GM18951 (cell line): ENCODE data around the gene GCNA.
"Not testable (repeated sequence)": the region's sequence is repeated elsewhere in the genome, so short reads cannot be mapped to it uniquely, and the experiment has no call there.

Source experiments
- POLR2A ChIP-seq: IDR thresholded peaks from 4 replicates; pipeline ENCODE4 v1.6.1; 2011; ENCODE audit warnings: mild to moderate bottlenecking; ENCODE audit not compliant: insufficient read length, insufficient read depth; ENCODE audit errors: extremely low read depth
- in situ Hi-C: fragments of 300-500 bp; cut with MboI; formaldehyde crosslinking; loops from one replicate; pipeline ENCODE4 v1.12.0; 2022; ENCODE audit warnings: low sequenced_read_pairs, mixed read lengths, inconsistent platforms; ENCODE audit not compliant: unreplicated experiment

The GCNA gene

DNA sequence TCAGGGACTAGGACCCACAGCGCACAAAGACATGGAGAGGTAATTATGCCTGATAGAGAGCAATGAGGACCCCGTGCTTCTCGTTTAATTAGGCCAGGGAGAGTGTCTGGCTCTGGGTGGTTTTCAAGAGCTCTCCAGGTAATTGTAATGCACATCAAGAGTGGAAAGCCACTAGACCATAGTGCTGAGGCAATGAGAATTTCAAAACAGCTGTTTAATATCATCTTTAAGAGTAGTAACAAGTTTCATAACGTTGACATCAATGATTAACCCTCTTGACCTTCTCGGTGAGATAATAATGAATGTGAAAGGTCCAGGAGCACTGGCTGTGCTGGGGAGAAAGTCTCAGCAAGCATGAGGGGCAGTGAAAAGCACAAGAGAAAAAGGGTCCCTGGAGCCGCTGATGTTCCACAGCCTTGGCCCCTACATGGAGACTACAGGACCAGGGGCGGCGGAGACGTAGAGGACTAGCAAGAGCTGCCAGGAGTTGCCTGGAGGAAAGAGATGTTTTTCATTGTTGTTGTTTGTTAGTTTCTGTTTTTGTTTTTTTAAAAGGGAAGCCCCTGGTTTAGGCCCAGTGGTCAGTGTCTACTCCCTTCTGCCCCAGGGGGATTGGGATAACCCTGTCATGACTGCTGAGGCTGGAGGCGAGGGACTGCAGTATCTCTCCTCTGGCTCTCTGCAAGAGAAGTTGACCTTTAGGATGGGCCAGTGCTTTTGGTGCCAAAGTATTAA is 54.9 kb downstream of the GCNA start:
- in situ Hi-C loops, result no loop called here
- no peak for TF ChIP-seq POLR2A

- in situ Hi-C loops, result no loop called here
- no peak for TF ChIP-seq POLR2A
Observed at GRCh38 chrX:71634366-71634765, 56.1 kb downstream of the GCNA start.

DNA sequence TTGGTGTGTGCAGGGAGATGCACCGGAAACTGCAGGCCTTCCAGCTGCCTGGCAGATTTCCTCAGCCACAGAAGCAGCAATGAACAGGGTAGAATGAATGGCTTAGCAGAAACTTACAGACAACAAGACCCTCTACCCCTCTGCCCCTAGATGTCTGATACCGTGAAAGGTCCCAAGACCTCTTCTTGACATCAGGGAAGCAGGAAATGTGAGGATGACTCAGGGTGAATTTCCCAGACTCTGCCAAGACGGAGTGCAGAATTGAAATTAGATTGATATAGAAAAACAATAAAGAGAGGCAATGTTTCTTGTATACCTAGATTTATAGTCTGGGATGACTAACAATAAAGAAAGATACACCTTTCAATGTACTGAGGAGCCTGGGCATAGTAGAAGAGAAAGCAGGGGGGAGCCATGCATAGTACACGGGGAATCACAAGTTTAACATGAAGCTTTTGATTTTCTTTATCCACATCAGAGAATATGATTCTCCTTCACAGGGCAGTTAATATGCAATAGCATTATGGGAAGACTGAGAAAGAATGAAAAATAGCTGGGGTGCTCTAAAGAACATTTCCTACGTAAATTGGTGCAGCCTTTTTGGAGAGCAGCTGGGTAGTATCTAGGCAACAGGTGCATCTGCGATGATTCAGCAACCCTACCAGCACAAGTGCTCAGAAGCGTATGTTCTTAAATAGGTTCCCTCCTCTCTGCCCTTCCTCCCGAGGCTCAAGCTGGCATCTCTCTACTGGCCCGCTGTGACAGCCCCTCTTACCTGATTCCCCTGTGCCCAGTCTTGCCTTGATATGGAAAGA is 58.4 kb downstream of the GCNA start:
- in situ Hi-C loops, result no loop called here
- no peak for TF ChIP-seq POLR2A

DNA sequence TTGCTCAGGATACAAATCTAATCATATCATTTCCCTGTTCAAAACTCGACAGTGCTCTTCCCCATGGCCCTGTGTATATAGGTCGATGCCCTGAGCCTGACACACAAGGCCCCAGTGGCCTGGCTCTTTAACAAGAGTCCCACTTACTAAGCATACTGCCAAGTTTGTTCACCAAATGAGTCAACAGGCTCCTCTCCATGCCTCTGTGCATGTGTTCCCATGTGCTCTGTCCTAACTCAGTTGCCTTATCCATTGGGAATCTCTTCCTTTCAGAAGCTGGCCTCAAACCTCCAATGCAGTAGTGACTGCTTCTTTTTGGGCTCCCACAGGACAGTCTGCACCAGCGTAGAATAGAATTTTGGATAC is 59.0 kb downstream of the GCNA start:
- no peak for TF ChIP-seq POLR2A

DNA sequence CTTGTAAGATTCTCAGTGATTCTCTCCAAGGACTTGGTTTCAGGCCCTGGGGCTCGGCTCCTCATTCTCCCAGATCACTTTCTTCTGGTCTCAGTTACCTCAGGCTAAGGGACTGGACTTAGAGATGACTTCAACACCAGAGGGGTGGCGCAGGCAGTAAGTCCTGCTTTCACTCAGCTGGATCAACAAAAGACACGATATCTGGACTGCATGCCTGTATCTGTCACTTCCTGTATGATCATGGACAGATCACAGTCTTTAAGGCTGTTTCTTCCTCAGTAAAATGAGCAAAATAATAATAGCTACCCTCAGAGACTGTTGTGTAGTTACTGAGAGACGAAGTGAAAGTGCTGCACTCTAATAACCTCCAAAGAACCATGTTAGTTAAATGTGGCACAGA is 59.6 kb downstream of the GCNA start:
- in situ Hi-C loops, result no loop called here
- TF ChIP-seq POLR2A, result no peak

More for the DNA sequence above, 59.0 kb downstream of the GCNA start:
- in situ Hi-C loops, result no loop called here

GRCh38 chrX:71638409-71638808 is 60.2 kb downstream of the GCNA start:
- TF ChIP-seq POLR2A, result no peak
- in situ Hi-C loops, result no loop called here

- in situ Hi-C loops, result no loop called here
- no peak for TF ChIP-seq POLR2A
Observed at GRCh38 chrX:71640002-71640401, 61.8 kb downstream of the GCNA start.

DNA sequence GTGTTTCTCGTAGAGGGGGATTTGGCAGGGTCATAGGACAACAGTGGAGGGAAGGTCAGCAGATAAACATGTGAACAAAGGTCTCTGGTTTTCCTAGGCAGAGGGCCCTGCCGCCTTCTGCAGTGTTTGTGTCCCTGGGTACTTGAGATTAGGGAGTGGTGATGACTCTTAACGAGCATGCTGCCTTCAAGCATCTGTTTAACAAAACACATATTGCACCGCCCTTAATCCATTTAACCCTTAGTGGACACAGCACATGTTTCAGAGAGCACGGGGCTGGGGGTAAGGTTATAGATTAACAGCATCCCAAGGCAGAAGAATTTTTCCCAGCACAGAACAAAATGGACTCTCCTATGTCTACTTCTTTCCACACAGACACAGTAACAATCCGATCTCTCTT is 66.2 kb downstream of the GCNA start:
- in situ Hi-C loops, result not testable (repeated sequence)

GRCh38 chrX:71650333-71650969 is 72.2 kb downstream of the GCNA start:
- in situ Hi-C loops, result no loop called here
- TF ChIP-seq POLR2A, result no peak

DNA sequence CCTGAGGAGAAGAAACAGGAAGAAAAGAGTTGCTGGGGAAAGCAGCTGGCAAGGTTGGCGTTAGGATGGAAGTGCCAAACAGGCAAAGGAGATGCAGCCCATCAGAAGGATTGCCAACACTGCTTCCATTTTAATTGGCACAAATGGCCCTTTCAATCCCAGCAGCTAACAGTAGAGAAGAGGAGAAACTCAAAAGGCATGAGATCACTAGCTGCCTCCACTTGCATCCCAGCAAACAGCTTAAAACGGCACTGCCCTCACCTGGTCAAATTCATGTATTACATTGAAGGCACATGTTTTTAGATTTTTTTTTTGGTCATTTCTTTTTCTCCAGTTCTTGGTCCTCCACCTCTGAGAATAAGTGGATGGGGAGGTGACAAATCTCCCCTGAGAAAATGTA is 74.2 kb downstream of the GCNA start:
- no peak for TF ChIP-seq POLR2A
- in situ Hi-C loops, result no loop called here

GRCh38 chrX:71653344-71653743 is 75.1 kb downstream of the GCNA start:
- TF ChIP-seq POLR2A, result no peak
- in situ Hi-C loops, result no loop called here

DNA sequence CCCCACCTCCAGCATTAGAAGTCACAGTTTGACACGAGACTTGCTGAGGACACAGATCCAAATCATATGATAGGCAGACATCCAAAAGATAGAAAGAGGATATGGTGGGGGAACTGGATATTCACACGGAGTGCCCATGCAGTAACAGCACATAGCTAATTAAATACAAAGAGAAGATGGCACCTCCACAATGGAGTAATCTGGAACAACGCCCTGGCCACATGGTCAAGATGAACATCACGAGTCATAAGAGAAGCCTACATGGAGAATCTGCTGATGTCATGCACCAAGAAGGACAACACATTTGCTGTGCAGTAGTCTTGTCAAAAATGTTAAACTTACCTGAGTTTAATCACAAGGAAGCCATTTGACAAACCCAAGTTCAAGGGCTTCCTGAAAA is 79.0 kb downstream of the GCNA start:
- no peak for TF ChIP-seq POLR2A
- in situ Hi-C loops, result no loop called here

GRCh38 chrX:71659342-71659741 is 81.1 kb downstream of the GCNA start:
- TF ChIP-seq POLR2A, result no peak
- in situ Hi-C loops, result no loop called here

- in situ Hi-C loops, result no loop called here
- TF ChIP-seq POLR2A, result no peak
Observed at GRCh38 chrX:71659959-71660358, 81.7 kb downstream of the GCNA start.
